HL-60 (cell line): ENCODE measurements around the gene BLTP3B.

Experiments used
- DNase-seq, 2 experiments: peaks; one replicate each; pipeline ENCODE4 v3.0.0-alpha.2; 2010 to 2020; ENCODE audit warnings: low read depth in 1 of 2, low spot score in 1 of 2
- H3K27ac ChIP-seq: fragments of 250-450 bp; sonication (Bioruptor Pico); replicated peaks from 2 replicates; pipeline ENCODE4 v1.5.1; 2020; ENCODE audit warnings: mild to moderate bottlenecking, moderate library complexity
- H3K27me3 ChIP-seq: fragments of 250-450 bp; sonication (Bioruptor Pico); 2 replicates; pipeline ENCODE4 v1.5.1; 2021; ENCODE audit warnings: mild to moderate bottlenecking, moderate library complexity; ENCODE audit not compliant: insufficient read depth, poor library complexity, severe bottlenecking
- H3K4me3 ChIP-seq: replicated peaks from 2 replicates; pipeline ENCODE4 v1.5.1; 2011; ENCODE audit warnings: mild to moderate bottlenecking, control low read depth, low read length; ENCODE audit not compliant: insufficient read depth
- CTCF ChIP-seq: IDR thresholded peaks from one replicate; pipeline ENCODE4 v1.5.1; 2011; ENCODE audit warnings: low read length, control low read depth, inconsistent platforms; ENCODE audit not compliant: insufficient read depth
- GABPA ChIP-seq: IDR thresholded peaks from 2 replicates; pipeline ENCODE4 v1.6.1; 2012; ENCODE audit warnings: low read depth
- POLR2AphosphoS5 ChIP-seq: IDR thresholded peaks from 2 replicates; pipeline ENCODE4 v1.6.1; 2012; ENCODE audit warnings: low read depth
- REST ChIP-seq: IDR thresholded peaks from 2 replicates; pipeline ENCODE4 v1.6.1; 2012; ENCODE audit warnings: low read depth; ENCODE audit not compliant: insufficient replicate concordance
- SPI1 ChIP-seq: IDR thresholded peaks from 2 replicates; pipeline ENCODE4 v1.6.1; 2012; ENCODE audit warnings: low read depth, mild to moderate bottlenecking, borderline replicate concordance

BLTP3B gene

GRCh38 chr12:100120355-100120754, 22.3 kb downstream of the BLTP3B start:
- no peak for TF ChIP-seq SPI1
- TF ChIP-seq CTCF, result no peak
- TF ChIP-seq GABPA, result no peak
- TF ChIP-seq POLR2AphosphoS5, result no peak
- TF ChIP-seq REST, result no peak
- Histone ChIP-seq H3K27ac (no peak overlapping the region), H3K27me3 (no peaks in the 10 kb centered on the region), H3K4me3 (no peak overlapping the region)
- no peak for DNase-seq

GRCh38 chr12:100115291-100115690, 27.4 kb downstream of the BLTP3B start:
- TF ChIP-seq GABPA (no peak), REST (no peak), SPI1 (no peak), CTCF (no peak), POLR2AphosphoS5 (no peak)
- no peaks in the 10 kb centered on the region for H3K27me3 ChIP-seq
- no peak overlapping the region for H3K4me3 ChIP-seq
- DNase-seq, result no peak
- no peak overlapping the region for H3K27ac ChIP-seq

- Histone ChIP-seq H3K4me3 (no peak overlapping the region), H3K27me3 (no peaks in the 10 kb centered on the region), H3K27ac (no peak overlapping the region)
- TF ChIP-seq CTCF, result no peak
- TF ChIP-seq POLR2AphosphoS5, result no peak
- no peak for TF ChIP-seq GABPA
- no peak for TF ChIP-seq SPI1
- TF ChIP-seq REST, result no peak
- no peak for DNase-seq
These were observed 28.1 kb downstream of the BLTP3B start for GRCh38 chr12:100114574-100114973.
